Panc1 (cell line): ENCODE measurements around the gene AGBL1. TPM values are rescaled to one million over a fixed set of nuclear protein-coding genes. Genes with fewer than 3 reads are reported as not detected.

ENCODE experiments used
- ATAC-seq: fragments of 200-7000 bp; cut with Tn5 transposase; 2 replicates; pipeline ENCODE4 v1.9.1; 2020; ENCODE audit warnings: mild to moderate bottlenecking, moderate library complexity
- BruUV-seq: library from RNA; stranded (reverse); fragments of 400-500 nt; replicated peaks from 2 replicates; lab custom pipeline; 2021; lab: Mats Ljungman, UMichigan
- CTCF ChIA-PET: fragments of 300-600 bp; sonication (Branson Sonifier 250); formaldehyde crosslinking; loops from one replicate; lab custom pipeline; 2022; ENCODE audit warnings: antibody characterized with exemption; lab: Charles Lee
- POLR2A ChIA-PET: fragments of 300-600 bp; sonication (Branson Sonifier 250); formaldehyde crosslinking; loops from one replicate; lab custom pipeline; 2022; ENCODE audit warnings: antibody characterized with exemption; lab: Charles Lee
- DNase-seq: peaks from one replicate; pipeline ENCODE4 v3.0.0-alpha.2; 2010; ENCODE audit warnings: low read depth, low spot score
- H3K27ac ChIP-seq: 2 replicates; pipeline ENCODE4 v1.5.1; 2011; ENCODE audit warnings: mild to moderate bottlenecking, low read length, inconsistent platforms
- H3K27me3 ChIP-seq: fragments of 200-500 bp; sonication (Bioruptor generic); 2 replicates; pipeline ENCODE4 v1.6.0; 2014; ENCODE audit warnings: low read length, inconsistent platforms; ENCODE audit not compliant: control insufficient read depth, insufficient read depth
- H3K36me3 ChIP-seq: fragments of 200-500 bp; sonication (Bioruptor generic); 2 replicates; pipeline ENCODE4 v1.5.1; 2014; ENCODE audit warnings: inconsistent platforms, mild to moderate bottlenecking, low read length, moderate library complexity; ENCODE audit not compliant: control insufficient read depth, insufficient read depth
- H3K4me1 ChIP-seq: 2 replicates; pipeline ENCODE4 v1.5.1; 2011; ENCODE audit warnings: inconsistent platforms, mild to moderate bottlenecking, low read length, moderate library complexity; ENCODE audit not compliant: control insufficient read depth, insufficient read depth
- H3K4me3 ChIP-seq, 2 experiments: 2 replicates each; pipeline ENCODE4 v1.5.1; 2011 to 2012; ENCODE audit warnings: low read depth in 2 of 2, low read length in 2 of 2, mild to moderate bottlenecking in 2 of 2, inconsistent platforms in 1 of 2, moderate library complexity in 1 of 2
- H3K9me3 ChIP-seq: fragments of 200-500 bp; sonication (Bioruptor generic); 2 replicates; pipeline ENCODE4 v1.5.1; 2014; ENCODE audit warnings: low read depth, mild to moderate bottlenecking, inconsistent platforms, low read length, moderate library complexity; ENCODE audit not compliant: control insufficient read depth, insufficient read depth
- POLR2AphosphoS5 ChIP-seq: IDR thresholded peaks from 2 replicates; pipeline ENCODE4 v1.6.1; 2012; ENCODE audit warnings: mild to moderate bottlenecking, low read depth, low read length, moderate library complexity
- SIN3A ChIP-seq: IDR thresholded peaks from 2 replicates; pipeline ENCODE4 v1.6.1; 2012; ENCODE audit warnings: low read depth, mild to moderate bottlenecking, low read length, moderate library complexity, borderline replicate concordance; ENCODE audit not compliant: insufficient read depth
- TCF7L2 ChIP-seq: IDR thresholded peaks from 2 replicates; pipeline ENCODE4 v1.6.1; 2011; ENCODE audit warnings: mild to moderate bottlenecking, low read depth, low read length, inconsistent platforms
- in situ Hi-C: cut with HindIII; loops from 2 replicates; pipeline ENCODE4 v1.10.0; 2016; ENCODE audit warnings: low sequenced_read_pairs, low pct_unique_long_range_greater_than_20kb
- intact Hi-C: fragments of 100-400 bp; cut with micrococcal nuclease; formaldehyde crosslinking; loops from one replicate; pipeline ENCODE4 v1.10.0; 2022; ENCODE audit not compliant: unreplicated experiment
- total RNA-seq: library from RNA; stranded (reverse); gene quantifications from one replicate; pipeline ENCODE4 v1.2.1, GENCODE V29; 2021; ENCODE audit not compliant: unreplicated experiment
- TF ChIP-seq, protein P1 (sequence below), 2 experiments: IDR thresholded peaks; 2 replicates each; pipeline ENCODE4 v1.6.1; 2011 to 2012; ENCODE audit warnings: low read depth in 2 of 2, control low read depth in 1 of 2, low read length in 1 of 2, mild to moderate bottlenecking in 1 of 2, moderate library complexity in 1 of 2; ENCODE audit not compliant: insufficient read depth in 1 of 2
- TF ChIP-seq, protein P2 (sequence below): fragments of 450-650 bp; IDR thresholded peaks from 2 replicates; pipeline ENCODE4 v1.5.1; 2017; ENCODE audit warnings: mild to moderate bottlenecking

AGBL1 gene
- total RNA-seq, 1 experiment from 2014 or later, result not detected

DNA sequence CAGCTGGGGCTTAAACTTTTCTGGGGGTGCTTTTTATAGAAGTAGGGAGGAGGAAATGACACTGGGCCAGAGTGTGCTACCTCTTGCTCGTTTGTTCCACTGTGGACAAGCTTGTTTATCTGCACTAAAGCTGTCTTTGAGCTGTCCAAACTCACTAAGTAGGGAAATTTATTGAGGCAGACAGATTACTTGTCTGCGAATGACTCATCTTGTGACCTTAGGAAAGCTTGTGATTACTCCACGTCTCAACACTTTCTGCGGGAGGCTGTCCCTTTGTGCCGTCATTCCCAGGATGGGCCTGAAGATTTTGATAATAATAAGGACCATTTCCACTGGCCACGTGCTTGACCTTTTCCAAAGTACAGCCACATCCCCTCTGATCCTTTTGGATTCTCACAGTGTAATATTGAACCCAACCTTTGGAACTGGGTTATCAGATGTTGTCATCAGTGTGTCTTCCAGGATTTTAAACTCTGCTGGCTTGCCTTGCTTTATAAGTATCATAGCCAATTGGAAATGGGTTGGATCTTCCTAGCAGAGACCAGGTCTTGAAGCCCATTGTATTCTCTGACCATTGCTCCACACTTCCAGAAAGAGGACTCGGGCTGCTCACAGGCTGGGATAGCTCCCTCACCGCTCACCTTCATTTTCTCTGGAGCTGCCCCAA, 84.7 kb downstream of the AGBL1 start:
- no peak overlapping the region for H3K27ac ChIP-seq
- POLR2A ChIA-PET, result no interaction called here

DNA sequence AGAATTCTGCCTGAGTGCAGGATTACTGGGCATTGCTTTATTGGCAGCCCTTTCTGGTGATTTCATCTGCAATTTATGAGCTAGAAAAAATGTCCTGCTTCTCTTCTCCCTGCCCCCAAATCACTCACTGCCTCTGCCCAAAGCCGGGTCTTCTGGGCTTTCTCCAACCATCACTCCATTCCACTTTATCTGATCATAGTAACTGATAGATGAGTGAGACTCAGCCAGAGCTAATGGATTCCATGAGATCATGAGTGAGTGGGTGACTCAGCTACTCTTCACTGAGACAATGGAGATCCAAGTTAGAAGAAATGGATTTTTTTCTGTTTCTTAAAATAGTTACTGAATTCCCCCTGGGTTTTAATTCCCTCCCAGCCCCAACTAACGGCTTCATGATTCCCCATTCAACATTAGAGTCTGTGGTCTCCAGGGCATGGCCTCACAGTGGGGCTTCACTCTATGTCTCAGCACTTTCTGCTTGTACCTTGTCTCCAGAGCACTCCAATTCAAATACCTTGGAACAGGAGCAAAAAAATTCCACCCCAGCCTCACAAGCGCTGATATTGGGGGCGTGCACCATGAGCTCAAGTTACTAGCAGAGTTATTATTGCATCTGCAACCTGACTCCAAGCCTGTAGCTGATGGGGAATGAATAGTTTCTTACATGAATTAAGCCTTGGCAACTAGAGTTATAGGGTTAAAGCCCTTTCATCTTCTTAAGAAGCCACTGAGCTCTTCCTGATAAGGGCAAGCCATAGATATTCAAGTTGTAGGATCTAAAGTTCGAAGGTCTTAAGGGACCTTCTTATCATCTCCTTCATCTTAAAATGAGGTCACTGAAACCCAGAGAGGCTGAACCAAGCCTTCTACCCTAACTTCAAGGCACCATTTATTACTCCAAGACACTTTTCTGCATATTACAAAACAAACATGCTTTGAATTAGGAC, 85.9 kb downstream of the AGBL1 start:
- Histone ChIP-seq H3K36me3 (no peaks in the 10 kb centered on the region), H3K27me3 (no peaks in the 10 kb centered on the region), H3K4me3 (no peak overlapping the region), H3K4me1 (no peaks in the 10 kb centered on the region), H3K9me3 (no peaks in the 10 kb centered on the region), H3K27ac (no peak overlapping the region)
- in situ Hi-C loops, result no loop called here
- ChIA-PET POLR2A (no interaction called here), CTCF (no interaction called here)
- intact Hi-C loops, result no loop called here
- no TSS peak for BruUV-seq
- no peak for ATAC-seq
- TF ChIP-seq SIN3A, result no peak
- no peak for TF ChIP-seq POLR2AphosphoS5
- TF ChIP-seq, protein P1, sequence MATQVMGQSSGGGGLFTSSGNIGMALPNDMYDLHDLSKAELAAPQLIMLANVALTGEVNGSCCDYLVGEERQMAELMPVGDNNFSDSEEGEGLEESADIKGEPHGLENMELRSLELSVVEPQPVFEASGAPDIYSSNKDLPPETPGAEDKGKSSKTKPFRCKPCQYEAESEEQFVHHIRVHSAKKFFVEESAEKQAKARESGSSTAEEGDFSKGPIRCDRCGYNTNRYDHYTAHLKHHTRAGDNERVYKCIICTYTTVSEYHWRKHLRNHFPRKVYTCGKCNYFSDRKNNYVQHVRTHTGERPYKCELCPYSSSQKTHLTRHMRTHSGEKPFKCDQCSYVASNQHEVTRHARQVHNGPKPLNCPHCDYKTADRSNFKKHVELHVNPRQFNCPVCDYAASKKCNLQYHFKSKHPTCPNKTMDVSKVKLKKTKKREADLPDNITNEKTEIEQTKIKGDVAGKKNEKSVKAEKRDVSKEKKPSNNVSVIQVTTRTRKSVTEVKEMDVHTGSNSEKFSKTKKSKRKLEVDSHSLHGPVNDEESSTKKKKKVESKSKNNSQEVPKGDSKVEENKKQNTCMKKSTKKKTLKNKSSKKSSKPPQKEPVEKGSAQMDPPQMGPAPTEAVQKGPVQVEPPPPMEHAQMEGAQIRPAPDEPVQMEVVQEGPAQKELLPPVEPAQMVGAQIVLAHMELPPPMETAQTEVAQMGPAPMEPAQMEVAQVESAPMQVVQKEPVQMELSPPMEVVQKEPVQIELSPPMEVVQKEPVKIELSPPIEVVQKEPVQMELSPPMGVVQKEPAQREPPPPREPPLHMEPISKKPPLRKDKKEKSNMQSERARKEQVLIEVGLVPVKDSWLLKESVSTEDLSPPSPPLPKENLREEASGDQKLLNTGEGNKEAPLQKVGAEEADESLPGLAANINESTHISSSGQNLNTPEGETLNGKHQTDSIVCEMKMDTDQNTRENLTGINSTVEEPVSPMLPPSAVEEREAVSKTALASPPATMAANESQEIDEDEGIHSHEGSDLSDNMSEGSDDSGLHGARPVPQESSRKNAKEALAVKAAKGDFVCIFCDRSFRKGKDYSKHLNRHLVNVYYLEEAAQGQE (IDR thresholded peaks at IDR 0.05; ENCODE audit: insufficient read depth in 1 of 2, low read depth in 2 of 2, low read length in 1 of 2), result no peak
- TF ChIP-seq, protein P2, sequence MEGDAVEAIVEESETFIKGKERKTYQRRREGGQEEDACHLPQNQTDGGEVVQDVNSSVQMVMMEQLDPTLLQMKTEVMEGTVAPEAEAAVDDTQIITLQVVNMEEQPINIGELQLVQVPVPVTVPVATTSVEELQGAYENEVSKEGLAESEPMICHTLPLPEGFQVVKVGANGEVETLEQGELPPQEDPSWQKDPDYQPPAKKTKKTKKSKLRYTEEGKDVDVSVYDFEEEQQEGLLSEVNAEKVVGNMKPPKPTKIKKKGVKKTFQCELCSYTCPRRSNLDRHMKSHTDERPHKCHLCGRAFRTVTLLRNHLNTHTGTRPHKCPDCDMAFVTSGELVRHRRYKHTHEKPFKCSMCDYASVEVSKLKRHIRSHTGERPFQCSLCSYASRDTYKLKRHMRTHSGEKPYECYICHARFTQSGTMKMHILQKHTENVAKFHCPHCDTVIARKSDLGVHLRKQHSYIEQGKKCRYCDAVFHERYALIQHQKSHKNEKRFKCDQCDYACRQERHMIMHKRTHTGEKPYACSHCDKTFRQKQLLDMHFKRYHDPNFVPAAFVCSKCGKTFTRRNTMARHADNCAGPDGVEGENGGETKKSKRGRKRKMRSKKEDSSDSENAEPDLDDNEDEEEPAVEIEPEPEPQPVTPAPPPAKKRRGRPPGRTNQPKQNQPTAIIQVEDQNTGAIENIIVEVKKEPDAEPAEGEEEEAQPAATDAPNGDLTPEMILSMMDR, result no peak
- TF ChIP-seq TCF7L2, result no peak
- DNase-seq, result no peak

More for the DNA sequence above, 84.7 kb downstream of the AGBL1 start:
- BruUV-seq, result no TSS peak
- intact Hi-C loops, result no loop called here
- ATAC-seq (no peak), DNase-seq (no peak)
- in situ Hi-C loops, result no loop called here
- CTCF ChIA-PET, result no interaction called here
- TF ChIP-seq, protein P1 (IDR thresholded peaks at IDR 0.05; ENCODE audit: insufficient read depth in 1 of 2, low read depth in 2 of 2, low read length in 1 of 2), result no peak
- no peak for TF ChIP-seq SIN3A
- no peak for TF ChIP-seq POLR2AphosphoS5
- TF ChIP-seq TCF7L2, result no peak
- TF ChIP-seq, protein P2, result no peak
- Histone ChIP-seq H3K4me1 (no peaks in the 10 kb centered on the region), H3K36me3 (no peaks in the 10 kb centered on the region), H3K9me3 (no peaks in the 10 kb centered on the region), H3K27me3 (no peaks in the 10 kb centered on the region), H3K4me3 (no peak overlapping the region)
